Kidney (tissue), 14 donors: ENCODE data around the gene AMDHD2. TPM values are rescaled to one million over a fixed set of nuclear protein-coding genes. Genes with fewer than 3 reads are reported as not detected.
"Not testable (repeated sequence)": the region's sequence is repeated elsewhere in the genome, so short reads cannot be mapped to it uniquely, and the experiment has no call there.

ENCODE experiments used
- DNase-seq, 5 donors: peaks; one replicate each; pipeline ENCODE4 v3.0.0-alpha.2; 2013 to 2020
- FAIRE-seq: peaks from 2 replicates; lab custom pipeline; 2012; peaks lifted over from hg19 to GRCh38; lab: Jason Lieb, UNC
- H3K27ac ChIP-seq, 2 donors: one replicate each; pipeline ENCODE4 v1.7.0; 2013; ENCODE audit warnings: low read depth in 2 of 2, low read length in 2 of 2, inconsistent platforms in 1 of 2
- H3K27me3 ChIP-seq: one replicate; pipeline ENCODE4 v1.7.1; 2013; ENCODE audit warnings: low read length, inconsistent platforms; ENCODE audit not compliant: control insufficient read depth, insufficient read depth
- H3K36me3 ChIP-seq, 3 donors: one replicate each; pipeline versions ENCODE4 v1.7.0 to v1.7.1; 2013; ENCODE audit warnings: low read length in 3 of 3, control low read depth in 1 of 3, inconsistent platforms in 1 of 3; ENCODE audit not compliant: insufficient read depth in 3 of 3, control insufficient read depth in 2 of 3
- H3K4me1 ChIP-seq, 3 donors: one replicate each; pipeline versions ENCODE4 v1.7.0 to v1.7.1; 2013; ENCODE audit warnings: low read length in 3 of 3, inconsistent platforms in 1 of 3, low read depth in 1 of 3; ENCODE audit not compliant: control insufficient read depth in 2 of 3, insufficient read depth in 2 of 3
- H3K4me3 ChIP-seq, 3 donors: one replicate each; pipeline versions ENCODE4 v1.7.0 to v1.8.1; 2013; ENCODE audit warnings: low read length in 3 of 3, control low read depth in 1 of 3, inconsistent platforms in 1 of 3
- H3K9ac ChIP-seq, 3 donors: one replicate each; pipeline versions ENCODE4 v1.7.0 to v1.7.1; 2013; ENCODE audit warnings: low read length in 3 of 3, control low read depth in 1 of 3, inconsistent platforms in 1 of 3
- H3K9me3 ChIP-seq, 3 donors: one replicate each; pipeline versions ENCODE4 v1.7.0 to v1.7.1; 2013; ENCODE audit warnings: low read length in 3 of 3, control low read depth in 1 of 3, inconsistent platforms in 1 of 3; ENCODE audit not compliant: control insufficient read depth in 2 of 3, insufficient read depth in 1 of 3
- intact Hi-C: fragments of 100-400 bp; cut with DNase I; formaldehyde crosslinking; loops from one replicate; pipeline ENCODE4 v1.11.1; 2022
- polyA plus RNA-seq: library from polyadenylated mRNA; stranded (reverse); fragments of 350-450 nt; fragmentation: Illumina TruSeq; extraction: RNeasy Lipid Tissue Mini Kit (QIAGEN cat#74804); gene quantifications from one replicate; pipeline ENCODE4 v1.2.3, GENCODE V29; 2014; ENCODE audit warnings: low read depth, low replicate concordance; ENCODE audit not compliant: insufficient read depth
- total RNA-seq: library from RNA; stranded (reverse); fragmentation: NEBNext Ultra II Directional; extraction: Animal tissue kit (Norgen Biotek cat#: 25700); gene quantifications from one replicate; pipeline ENCODE4 v1.2.1, GENCODE V29; 2021
- TF ChIP-seq, protein P1 (sequence below): IDR thresholded peaks from 3 replicates; pipeline ENCODE4 v1.5.1; 2012; ENCODE audit warnings: mild to moderate bottlenecking, moderate library complexity, borderline replicate concordance; ENCODE audit not compliant: insufficient read depth; ENCODE audit errors: extremely low read depth
- donor health status: control.
- donor health status: control.
- donor health status: control.
- donor health status: control.
- donor health status: control.
- donor health status: DM: yes; HTN: yes; CAD: no.
- donor health status: Normal renal cell carcinoma (clear cell type).

The AMDHD2 gene
- total and polyA plus RNA-seq, 2 donors from 2014 or later, result 51.8 to 52.1 TPM

DNA sequence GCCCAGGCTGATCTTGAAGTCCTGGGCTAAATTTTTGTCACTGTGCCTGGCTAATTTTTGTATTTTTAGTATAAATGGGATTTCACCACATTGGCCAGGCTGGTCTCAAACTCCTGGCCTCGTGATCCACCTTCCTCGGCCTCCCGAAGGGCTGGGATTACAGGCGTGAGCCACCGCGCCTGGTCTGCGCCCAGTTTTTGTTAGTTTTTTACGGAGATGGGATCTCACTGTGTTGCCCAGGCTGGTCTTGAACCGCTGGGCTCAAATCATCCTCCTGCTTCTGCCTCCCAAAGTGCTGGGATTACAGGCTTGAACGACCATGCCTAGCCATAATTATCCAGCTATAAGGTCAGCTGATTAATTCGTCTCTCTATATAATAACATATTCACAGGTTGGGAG, 13.7 kb downstream of the AMDHD2 start:
- no peak for DNase-seq
- Histone ChIP-seq H3K9ac (no peak overlapping the region), H3K4me1 (peaks cover 0 to 12% (median 4%) of the 10 kb centered on the region in 3 donors), H3K27ac (no peak overlapping the region), H3K36me3 (peaks cover 0 to 3% (median 0%) of the 10 kb centered on the region in 3 donors), H3K27me3 (no peaks in the 10 kb centered on the region), H3K9me3 (no peaks in the 10 kb centered on the region), H3K4me3 (no peak overlapping the region)
- TF ChIP-seq, protein P1, sequence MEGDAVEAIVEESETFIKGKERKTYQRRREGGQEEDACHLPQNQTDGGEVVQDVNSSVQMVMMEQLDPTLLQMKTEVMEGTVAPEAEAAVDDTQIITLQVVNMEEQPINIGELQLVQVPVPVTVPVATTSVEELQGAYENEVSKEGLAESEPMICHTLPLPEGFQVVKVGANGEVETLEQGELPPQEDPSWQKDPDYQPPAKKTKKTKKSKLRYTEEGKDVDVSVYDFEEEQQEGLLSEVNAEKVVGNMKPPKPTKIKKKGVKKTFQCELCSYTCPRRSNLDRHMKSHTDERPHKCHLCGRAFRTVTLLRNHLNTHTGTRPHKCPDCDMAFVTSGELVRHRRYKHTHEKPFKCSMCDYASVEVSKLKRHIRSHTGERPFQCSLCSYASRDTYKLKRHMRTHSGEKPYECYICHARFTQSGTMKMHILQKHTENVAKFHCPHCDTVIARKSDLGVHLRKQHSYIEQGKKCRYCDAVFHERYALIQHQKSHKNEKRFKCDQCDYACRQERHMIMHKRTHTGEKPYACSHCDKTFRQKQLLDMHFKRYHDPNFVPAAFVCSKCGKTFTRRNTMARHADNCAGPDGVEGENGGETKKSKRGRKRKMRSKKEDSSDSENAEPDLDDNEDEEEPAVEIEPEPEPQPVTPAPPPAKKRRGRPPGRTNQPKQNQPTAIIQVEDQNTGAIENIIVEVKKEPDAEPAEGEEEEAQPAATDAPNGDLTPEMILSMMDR, result no peak
- intact Hi-C loops, result no loop called here
- no peak for FAIRE-seq

DNA sequence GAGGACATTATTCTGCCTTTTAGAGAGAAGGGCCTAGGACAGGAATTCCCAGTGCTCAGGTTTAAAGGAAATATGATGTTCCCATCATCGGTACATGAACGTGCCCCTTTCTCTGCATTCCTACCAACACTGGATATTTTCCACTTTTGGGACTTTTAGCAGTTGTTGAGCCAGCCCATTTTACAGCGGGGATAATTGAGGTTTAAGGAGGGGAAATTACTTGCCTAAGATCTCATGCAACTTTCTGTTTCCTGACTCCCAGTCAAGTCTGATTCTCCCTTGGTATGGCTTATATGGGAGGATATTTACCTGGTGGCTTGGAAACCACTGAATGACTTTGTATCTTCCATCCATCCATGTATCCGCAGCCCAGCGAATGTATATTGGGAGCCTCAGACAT, 14.2 kb downstream of the AMDHD2 start:
- intact Hi-C loops, result not testable (repeated sequence)

DNA sequence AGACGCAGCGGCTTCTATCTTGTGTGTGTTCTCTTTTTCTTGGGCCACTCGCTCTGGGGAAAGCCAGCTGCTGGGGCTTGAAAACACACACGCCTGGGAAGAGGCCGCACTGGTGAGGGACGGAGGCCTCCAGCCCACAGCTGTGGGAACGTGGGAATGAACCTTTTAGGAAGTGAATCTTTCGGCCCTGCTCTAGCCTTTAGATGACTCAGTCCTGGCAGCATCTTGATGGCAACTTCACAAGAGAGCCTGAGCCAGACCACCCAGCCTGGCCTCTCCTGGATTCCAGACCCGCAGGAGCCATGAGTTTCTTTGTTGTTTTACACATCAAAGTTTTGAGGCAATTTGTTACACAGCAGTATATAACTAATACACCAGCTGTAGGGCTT, 15.4 kb downstream of the AMDHD2 start:
- Histone ChIP-seq H3K36me3 (no peaks in the 10 kb centered on the region), H3K9me3 (no peaks in the 10 kb centered on the region), H3K4me3 (no peak overlapping the region), H3K27me3 (no peaks in the 10 kb centered on the region), H3K4me1 (peaks cover 0 to 20% (median 7%) of the 10 kb centered on the region in 3 donors), H3K9ac (no peak overlapping the region), H3K27ac (no peak overlapping the region)
- TF ChIP-seq, protein P1, result no peak
- FAIRE-seq (no peak), DNase-seq (no peak)
- intact Hi-C loops, result no loop called here

More for the DNA sequence above, 14.2 kb downstream of the AMDHD2 start:
- peaks cover 0 to 14% (median 5%) of the 10 kb centered on the region in 3 donors for H3K4me1 ChIP-seq
- H3K9ac ChIP-seq, H3K36me3 ChIP-seq, FAIRE-seq, H3K9me3 ChIP-seq, H3K4me3 ChIP-seq, H3K27me3 ChIP-seq, H3K27ac ChIP-seq, DNase-seq: not testable (repeated sequence)

DNA sequence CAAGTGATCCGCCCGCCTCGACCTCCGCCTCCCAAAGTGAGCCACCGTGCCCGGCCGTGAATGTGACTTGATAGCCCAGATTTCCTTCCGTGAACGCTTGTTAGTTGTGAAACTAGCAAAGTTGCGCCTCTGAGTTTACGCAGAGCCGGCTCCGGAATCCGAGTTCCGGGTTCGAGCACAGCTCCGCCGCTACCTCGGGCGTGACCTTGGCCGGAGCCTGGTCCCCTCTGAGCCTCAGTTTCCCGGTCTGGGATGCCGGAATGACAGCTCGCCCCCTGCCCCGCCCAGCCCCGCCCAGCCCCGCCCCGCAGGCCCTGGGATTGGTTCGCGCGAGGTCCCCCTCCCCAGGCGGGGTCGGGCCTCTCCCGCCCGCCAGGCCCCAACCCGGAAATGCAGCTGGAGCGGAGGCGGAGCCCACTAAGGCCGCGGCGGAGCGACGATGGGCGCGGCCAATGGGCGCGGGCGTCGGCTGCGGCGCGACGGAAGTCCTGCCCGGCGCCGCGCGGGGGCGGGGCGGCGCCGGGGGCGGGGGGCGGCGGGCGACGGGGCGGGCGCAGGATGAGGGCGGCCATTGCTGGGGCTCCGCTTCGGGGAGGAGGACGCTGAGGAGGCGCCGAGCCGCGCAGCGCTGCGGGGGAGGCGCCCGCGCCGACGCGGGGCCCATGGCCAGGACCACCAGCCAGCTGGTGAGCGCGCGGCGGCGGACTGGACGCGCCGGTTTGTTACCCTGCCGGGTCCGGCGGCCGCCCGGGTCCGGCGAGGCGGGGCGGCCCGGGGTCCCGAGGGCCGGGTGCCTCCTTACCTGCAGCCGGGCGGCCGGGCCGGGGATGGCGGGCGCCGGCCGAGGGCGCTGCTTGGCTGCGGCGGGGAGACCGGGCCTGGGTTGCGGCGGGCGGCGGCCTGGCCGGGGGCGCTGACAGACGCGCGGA, 17.5 kb downstream of the AMDHD2 start, which contains the start of gene PDPK1:
Gene PDPK1 (plus strand): TSS at position 571 of the 929 bp plus-strand sequence. CDS start 92 bp downstream, at position 663.
- DNase-seq, result peak; percentile 96 to 99 (median 98)
- Histone ChIP-seq H3K36me3 (no peaks in the 10 kb centered on the region), H3K4me3 (peak within 1 kb of the TSS; percentile 62 to 79 (median 76)), H3K9me3 (no peaks in the 10 kb centered on the region), H3K27ac (peak within 1 kb of the TSS; percentile 11 to 74), H3K27me3 (no peaks in the 10 kb centered on the region), H3K4me1 (peaks cover 0 to 18% (median 3%) of the 10 kb centered on the region in 3 donors), H3K9ac (peak within 1 kb of the TSS in 1 of 3 donors; percentile 59)
- TF ChIP-seq, protein P1, result no peak
- no peak for FAIRE-seq
- intact Hi-C loops, result no loop called here

DNA sequence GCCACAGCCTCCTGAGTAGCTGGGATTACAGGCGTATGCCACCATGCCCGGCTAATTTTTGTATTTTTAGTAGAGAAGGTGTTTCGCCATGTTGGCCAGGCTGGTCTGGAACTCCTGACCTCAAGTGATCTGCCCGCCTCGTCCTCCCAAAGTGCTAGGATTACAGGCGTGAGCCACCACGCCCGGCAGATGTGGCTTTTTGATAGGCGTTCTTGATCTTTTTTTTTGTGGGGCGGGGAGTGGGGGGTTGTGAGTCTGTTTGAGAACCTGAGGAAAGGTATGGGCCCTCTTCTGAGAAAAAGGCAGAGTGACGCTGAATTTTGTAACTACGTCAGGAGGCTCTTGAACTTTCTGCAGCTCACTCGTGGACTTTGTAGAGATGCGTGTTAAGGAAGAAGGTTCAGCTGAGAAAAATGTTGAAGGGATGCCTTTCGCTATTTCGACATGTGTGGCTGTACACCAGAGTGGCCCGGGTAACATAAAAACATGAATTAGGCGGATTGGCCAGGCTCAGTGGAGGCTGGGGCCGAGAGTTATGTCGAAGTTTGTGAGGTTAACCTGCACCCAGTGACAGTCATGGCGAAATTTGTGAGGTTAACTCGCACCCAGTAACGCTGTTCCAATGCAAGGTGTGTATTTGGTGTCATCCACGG, 19.1 kb downstream of the AMDHD2 start:
- DNase-seq, FAIRE-seq, intact Hi-C loops: not testable (repeated sequence)

More for the DNA sequence above, 19.1 kb downstream of the AMDHD2 start:
- not testable (repeated sequence) for H3K27me3 ChIP-seq, H3K27ac ChIP-seq, H3K9me3 ChIP-seq, H3K9ac ChIP-seq, H3K36me3 ChIP-seq
- Histone ChIP-seq H3K4me1 (peaks cover 0 to 18% (median 3%) of the 10 kb centered on the region in 3 donors), H3K4me3 (peak overlapping the region in 1 of 3 donors; percentile 58)
